Astrocyte (in vitro differentiated cells and primary cell): ENCODE data around the gene BCL2L14.

ENCODE experiments used
- EZH2 ChIP-seq: IDR thresholded peaks from 2 replicates; pipeline ENCODE4 v1.6.1; 2012; ENCODE audit warnings: mild to moderate bottlenecking, low read length, inconsistent platforms; ENCODE audit not compliant: insufficient read depth
- TF ChIP-seq, protein P1 (sequence below): IDR thresholded peaks from 2 replicates; pipeline ENCODE4 v1.5.1; 2011; ENCODE audit warnings: low read depth, mild to moderate bottlenecking, inconsistent platforms, low read length, moderate library complexity; ENCODE audit not compliant: insufficient read depth

DNA sequence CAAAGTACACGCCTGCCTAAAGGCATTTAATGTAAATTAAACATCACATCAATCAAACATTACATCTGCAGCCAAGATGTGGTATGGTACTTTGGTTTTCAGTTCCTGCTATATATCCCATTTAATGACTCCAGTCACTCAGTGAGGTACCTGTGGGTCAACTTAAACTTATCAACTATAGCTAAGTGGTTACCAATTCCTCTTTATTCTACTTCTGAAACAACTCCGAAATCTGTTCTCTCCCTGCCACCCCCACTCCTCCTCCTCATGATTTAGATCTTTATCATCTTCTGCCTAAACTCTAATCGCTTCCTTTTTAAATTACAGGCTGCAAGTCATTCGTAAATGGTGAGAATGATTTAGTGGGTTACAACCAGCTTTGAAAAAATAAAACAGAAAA is 57.9 kb downstream of the BCL2L14 start:
- TF ChIP-seq EZH2, result no peak
- TF ChIP-seq, protein P1, sequence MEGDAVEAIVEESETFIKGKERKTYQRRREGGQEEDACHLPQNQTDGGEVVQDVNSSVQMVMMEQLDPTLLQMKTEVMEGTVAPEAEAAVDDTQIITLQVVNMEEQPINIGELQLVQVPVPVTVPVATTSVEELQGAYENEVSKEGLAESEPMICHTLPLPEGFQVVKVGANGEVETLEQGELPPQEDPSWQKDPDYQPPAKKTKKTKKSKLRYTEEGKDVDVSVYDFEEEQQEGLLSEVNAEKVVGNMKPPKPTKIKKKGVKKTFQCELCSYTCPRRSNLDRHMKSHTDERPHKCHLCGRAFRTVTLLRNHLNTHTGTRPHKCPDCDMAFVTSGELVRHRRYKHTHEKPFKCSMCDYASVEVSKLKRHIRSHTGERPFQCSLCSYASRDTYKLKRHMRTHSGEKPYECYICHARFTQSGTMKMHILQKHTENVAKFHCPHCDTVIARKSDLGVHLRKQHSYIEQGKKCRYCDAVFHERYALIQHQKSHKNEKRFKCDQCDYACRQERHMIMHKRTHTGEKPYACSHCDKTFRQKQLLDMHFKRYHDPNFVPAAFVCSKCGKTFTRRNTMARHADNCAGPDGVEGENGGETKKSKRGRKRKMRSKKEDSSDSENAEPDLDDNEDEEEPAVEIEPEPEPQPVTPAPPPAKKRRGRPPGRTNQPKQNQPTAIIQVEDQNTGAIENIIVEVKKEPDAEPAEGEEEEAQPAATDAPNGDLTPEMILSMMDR, result no peak
